BE2C (cell line): ENCODE measurements around the gene ESYT1.
"Not testable (repeated sequence)": the region's sequence is repeated elsewhere in the genome, so short reads cannot be mapped to it uniquely, and the experiment has no call there.

ENCODE experiments used
- DNase-seq: peaks from one replicate; pipeline ENCODE4 v3.0.0-alpha.2; 2020
- H3K27me3 ChIP-seq: fragments of 250-450 bp; sonication (Bioruptor Pico); 2 replicates; pipeline ENCODE4 v1.5.1; 2020; ENCODE audit warnings: mild to moderate bottlenecking
- H3K36me3 ChIP-seq: fragments of 250-450 bp; sonication (Bioruptor Pico); 2 replicates; pipeline ENCODE4 v1.5.1; 2020; ENCODE audit warnings: mild to moderate bottlenecking
- H3K4me1 ChIP-seq: fragments of 250-450 bp; sonication (Bioruptor Pico); 2 replicates; pipeline ENCODE4 v1.5.1; 2020
- H3K4me3 ChIP-seq: 2 replicates; pipeline ENCODE4 v1.5.1; 2011; ENCODE audit warnings: low read depth, low read length
- H3K9me3 ChIP-seq: fragments of 250-450 bp; sonication (Bioruptor Pico); 2 replicates; pipeline ENCODE4 v1.5.1; 2020
- TF ChIP-seq, protein P1 (sequence below): IDR thresholded peaks from 2 replicates; pipeline ENCODE4 v1.5.1; 2012; ENCODE audit warnings: mild to moderate bottlenecking, low read depth, low read length

Gene ESYT1

DNA sequence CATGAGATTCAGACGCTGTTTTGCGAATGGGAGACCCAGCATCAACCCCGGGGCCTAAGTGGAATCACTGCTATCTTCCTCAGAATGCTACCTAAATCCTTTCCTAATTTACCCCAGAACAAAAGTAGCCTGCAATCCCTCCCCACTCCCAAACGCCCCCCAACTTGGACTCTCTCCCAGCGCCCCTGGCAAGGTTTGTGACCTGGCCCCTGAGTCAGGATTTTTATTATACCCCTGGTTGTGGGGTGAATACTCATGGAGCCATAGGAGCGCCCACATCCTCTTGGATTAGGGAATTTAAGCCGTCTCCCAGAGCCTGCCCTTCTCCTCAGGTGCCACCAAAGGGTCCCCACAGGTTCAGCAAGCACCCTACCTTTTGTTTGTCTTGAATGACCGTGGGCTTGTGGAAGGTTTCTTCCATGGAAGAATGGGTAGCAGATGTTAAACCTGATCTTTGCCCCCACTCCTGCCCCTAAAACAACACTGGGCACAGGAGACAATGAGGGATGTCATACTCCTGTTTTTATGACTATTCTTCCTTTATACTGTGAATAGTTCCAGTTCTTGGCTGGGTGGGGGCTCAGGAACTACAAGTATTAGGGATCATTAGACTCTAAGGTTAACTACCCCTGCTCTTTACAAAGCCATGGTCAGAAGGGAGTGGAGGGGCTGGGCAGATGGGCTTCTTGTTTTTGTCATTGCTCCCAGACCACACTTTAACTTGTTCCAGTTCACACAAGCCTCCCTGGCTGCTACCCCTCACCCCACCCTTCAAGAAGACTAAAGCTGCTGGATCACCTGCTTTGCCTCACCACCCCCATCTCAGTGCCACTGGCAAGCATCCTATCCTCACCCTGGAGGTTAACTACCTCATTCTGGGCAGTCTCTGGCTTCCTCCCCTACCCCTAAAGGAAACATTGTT is 24.9 kb downstream of the ESYT1 start:
- Histone ChIP-seq H3K27me3 (no peaks in the 10 kb centered on the region), H3K4me1 (peaks cover 8% of the 10 kb centered on the region), H3K9me3 (no peaks in the 10 kb centered on the region), H3K4me3 (peak overlapping the region; percentile 80), H3K36me3 (peaks cover 13% of the 10 kb centered on the region; the same call in 1 of the 2 replicates)
- DNase-seq = no peak
- TF ChIP-seq, protein P1, sequence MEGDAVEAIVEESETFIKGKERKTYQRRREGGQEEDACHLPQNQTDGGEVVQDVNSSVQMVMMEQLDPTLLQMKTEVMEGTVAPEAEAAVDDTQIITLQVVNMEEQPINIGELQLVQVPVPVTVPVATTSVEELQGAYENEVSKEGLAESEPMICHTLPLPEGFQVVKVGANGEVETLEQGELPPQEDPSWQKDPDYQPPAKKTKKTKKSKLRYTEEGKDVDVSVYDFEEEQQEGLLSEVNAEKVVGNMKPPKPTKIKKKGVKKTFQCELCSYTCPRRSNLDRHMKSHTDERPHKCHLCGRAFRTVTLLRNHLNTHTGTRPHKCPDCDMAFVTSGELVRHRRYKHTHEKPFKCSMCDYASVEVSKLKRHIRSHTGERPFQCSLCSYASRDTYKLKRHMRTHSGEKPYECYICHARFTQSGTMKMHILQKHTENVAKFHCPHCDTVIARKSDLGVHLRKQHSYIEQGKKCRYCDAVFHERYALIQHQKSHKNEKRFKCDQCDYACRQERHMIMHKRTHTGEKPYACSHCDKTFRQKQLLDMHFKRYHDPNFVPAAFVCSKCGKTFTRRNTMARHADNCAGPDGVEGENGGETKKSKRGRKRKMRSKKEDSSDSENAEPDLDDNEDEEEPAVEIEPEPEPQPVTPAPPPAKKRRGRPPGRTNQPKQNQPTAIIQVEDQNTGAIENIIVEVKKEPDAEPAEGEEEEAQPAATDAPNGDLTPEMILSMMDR = no peak

DNA sequence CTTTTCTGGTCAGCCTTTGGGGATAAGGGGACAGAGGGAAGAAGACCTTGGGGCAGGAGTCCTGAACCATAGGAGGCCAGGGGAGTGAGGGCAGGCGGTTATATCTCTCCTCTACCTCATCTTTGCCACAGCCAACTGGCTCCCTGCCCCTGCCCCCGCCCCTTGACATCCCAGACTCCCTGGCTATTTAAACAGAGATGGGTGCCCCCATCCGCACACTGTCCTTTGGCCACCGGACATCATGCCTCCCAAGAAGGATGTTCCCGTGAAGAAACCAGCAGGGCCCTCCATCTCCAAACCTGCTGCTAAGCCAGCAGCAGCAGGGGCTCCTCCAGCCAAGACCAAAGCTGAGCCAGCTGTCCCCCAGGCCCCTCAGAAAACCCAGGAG is 25.6 kb downstream of the ESYT1 start:
- no peak overlapping the region for H3K4me3 ChIP-seq

DNA sequence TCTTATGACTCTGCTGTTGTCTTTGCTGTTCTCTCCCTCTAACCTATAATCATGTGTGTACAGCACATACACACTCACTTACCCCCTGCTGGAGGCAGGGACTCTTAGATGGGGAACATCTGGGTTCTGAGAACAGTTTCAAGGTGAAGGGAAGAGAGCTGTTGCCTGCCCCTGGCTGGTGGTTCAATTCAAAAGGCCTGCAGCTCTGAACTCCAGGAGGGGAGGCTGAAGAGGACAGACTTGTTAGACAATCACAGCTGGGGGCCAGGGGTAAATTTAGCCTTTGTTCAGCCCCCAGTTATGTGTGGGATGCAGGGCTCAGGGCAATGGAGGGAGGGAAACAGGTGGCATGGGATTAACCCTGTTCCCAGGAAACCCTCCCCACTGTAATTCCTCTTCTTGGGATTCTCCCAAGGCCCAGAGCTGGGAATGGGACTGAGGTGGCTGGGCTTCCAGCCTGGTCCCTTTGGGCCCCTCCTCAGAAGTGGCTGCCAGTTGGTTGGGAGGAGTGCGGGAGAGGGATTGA is 26.2 kb downstream of the ESYT1 start:
- H3K9me3 ChIP-seq = no peaks in the 10 kb centered on the region
- H3K4me1 ChIP-seq = peaks cover 8% of the 10 kb centered on the region
- TF ChIP-seq, protein P1 = no peak
- peaks cover 13% of the 10 kb centered on the region; the same call in 1 of the 2 replicates for H3K36me3 ChIP-seq
- no peak for DNase-seq
- H3K27me3 ChIP-seq = no peaks in the 10 kb centered on the region
- no peak overlapping the region for H3K4me3 ChIP-seq

More for the DNA sequence above, 25.6 kb downstream of the ESYT1 start:
- H3K27me3 ChIP-seq = no peaks in the 10 kb centered on the region
- TF ChIP-seq, protein P1 = no peak
- no peaks in the 10 kb centered on the region for H3K9me3 ChIP-seq
- H3K4me1 ChIP-seq = peaks cover 8% of the 10 kb centered on the region
- H3K36me3 ChIP-seq = peaks cover 13% of the 10 kb centered on the region; the same call in 1 of the 2 replicates
- no peak for DNase-seq

DNA sequence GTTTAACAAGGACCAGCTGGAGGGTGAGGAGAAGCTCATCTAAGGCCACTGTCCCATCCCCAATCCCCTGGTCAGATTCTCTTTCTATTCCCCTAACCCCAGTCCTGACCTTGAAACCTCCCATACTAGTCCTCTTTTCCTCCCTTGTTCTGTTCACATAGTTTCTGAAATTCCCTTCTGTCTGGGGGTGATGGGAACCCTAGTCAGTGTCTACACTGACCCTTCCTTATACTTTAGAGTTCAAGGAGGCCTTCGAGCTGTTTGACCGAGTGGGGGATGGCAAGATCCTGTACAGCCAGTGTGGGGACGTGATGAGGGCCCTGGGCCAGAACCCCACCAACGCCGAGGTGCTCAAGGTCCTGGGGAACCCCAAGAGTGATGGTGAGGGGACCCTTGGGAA is 26.8 kb downstream of the ESYT1 start:
- Histone ChIP-seq H3K9me3 (no peaks in the 10 kb centered on the region), H3K4me1 (peaks cover 8% of the 10 kb centered on the region), H3K36me3 (peaks cover 17% of the 10 kb centered on the region), H3K4me3 (no peak overlapping the region), H3K27me3 (no peaks in the 10 kb centered on the region)
- DNase-seq = no peak
- TF ChIP-seq, protein P1 = no peak

DNA sequence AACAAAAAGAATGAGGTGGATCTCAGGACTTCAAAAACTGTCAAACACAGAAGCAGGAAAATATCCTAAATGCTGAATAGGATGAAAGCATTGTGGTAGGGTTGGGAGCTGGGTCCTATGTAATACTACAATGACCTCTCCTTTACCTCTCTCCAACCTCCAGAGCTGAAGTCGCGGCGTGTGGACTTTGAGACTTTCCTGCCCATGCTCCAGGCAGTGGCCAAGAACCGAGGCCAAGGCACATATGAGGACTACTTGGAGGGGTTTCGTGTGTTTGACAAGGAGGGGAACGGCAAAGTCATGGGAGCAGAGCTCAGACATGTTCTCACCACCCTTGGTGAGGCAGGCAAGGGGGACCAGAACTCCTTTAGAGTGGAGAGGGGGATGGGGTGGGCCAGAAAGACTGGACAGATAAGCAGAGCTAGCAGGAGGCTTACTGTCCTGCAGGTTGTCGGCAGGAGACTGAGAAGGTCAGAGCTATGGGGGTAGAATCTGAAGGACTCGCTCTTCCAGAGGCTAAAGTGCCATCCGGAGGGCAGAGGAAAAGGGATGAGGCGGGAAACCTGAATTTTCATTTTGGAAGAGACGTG is 27.3 kb downstream of the ESYT1 start:
- Histone ChIP-seq H3K36me3 (peaks cover 22% of the 10 kb centered on the region), H3K4me1 (peaks cover 8% of the 10 kb centered on the region), H3K9me3 (no peaks in the 10 kb centered on the region), H3K27me3 (no peaks in the 10 kb centered on the region), H3K4me3 (no peak overlapping the region)
- TF ChIP-seq, protein P1 = no peak
- DNase-seq = no peak

DNA sequence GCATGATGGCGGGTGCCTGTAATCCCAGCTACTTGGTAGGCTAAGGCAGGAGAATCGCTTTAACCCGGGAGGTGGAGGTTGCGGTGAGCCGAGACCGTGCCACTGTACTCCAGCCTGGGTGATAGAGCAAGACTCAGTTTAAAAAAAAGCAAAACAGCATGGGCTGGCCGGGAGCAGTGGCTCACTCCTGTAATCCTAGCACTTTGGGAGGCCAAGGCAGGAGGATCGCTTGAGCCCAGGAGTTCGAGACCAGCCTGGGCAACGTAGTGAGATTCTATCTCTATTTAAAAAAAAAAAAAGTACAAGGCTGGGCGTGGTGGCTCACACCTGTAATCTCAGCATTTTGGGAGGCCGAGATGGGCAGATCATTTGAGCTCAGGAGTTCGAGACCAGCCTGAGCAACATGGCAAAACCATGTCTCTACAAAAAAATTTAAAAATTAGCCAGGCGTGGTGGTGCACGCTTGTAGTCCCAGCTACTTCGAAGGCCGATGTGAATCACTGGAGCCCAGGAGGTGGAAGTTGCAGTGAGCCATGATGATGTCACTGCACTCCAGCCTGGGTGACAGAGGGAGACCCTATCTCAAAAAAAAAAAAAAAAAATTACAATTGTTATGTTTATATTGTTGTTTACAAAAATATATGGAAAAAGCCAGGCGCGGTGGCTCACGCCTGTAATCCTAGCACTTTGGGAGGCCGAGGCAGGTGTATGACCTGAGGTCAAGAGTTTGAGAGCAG is 28.6 kb downstream of the ESYT1 start:
- not testable (repeated sequence) for H3K27me3 ChIP-seq, H3K4me1 ChIP-seq, H3K9me3 ChIP-seq, DNase-seq
- Histone ChIP-seq H3K36me3 (peaks cover 35% of the 10 kb centered on the region), H3K4me3 (peak overlapping the region; percentile 92)
